HFF-Myc (cell line): Measurements from ENCODE around the gene NACA2.

Experiments used
- DNase-seq: peaks from one replicate; pipeline ENCODE4 v3.0.0-alpha.2; 2011; ENCODE audit warnings: low read depth; ENCODE audit errors: extremely low read depth
- H3K4me3 ChIP-seq: replicated peaks from 2 replicates; pipeline ENCODE4 v1.5.1; 2011; ENCODE audit warnings: low read depth, mild to moderate bottlenecking, control low read depth, low read length
- TF ChIP-seq, protein P1 (sequence below): IDR thresholded peaks from 2 replicates; pipeline ENCODE4 v1.5.1; 2012; ENCODE audit warnings: mild to moderate bottlenecking, low read depth, low read length, control low read depth; ENCODE audit errors: missing control alignments

Gene NACA2

GRCh38 chr17:61591018-61591417 is at the start of gene NACA2:
Gene NACA2, minus strand, starts transcription at chr17:61591219. Its CDS starts 39 bp downstream, at chr17:61591180.
- TF ChIP-seq, protein P1, sequence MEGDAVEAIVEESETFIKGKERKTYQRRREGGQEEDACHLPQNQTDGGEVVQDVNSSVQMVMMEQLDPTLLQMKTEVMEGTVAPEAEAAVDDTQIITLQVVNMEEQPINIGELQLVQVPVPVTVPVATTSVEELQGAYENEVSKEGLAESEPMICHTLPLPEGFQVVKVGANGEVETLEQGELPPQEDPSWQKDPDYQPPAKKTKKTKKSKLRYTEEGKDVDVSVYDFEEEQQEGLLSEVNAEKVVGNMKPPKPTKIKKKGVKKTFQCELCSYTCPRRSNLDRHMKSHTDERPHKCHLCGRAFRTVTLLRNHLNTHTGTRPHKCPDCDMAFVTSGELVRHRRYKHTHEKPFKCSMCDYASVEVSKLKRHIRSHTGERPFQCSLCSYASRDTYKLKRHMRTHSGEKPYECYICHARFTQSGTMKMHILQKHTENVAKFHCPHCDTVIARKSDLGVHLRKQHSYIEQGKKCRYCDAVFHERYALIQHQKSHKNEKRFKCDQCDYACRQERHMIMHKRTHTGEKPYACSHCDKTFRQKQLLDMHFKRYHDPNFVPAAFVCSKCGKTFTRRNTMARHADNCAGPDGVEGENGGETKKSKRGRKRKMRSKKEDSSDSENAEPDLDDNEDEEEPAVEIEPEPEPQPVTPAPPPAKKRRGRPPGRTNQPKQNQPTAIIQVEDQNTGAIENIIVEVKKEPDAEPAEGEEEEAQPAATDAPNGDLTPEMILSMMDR: no peak
- DNase-seq: no peak
- no peak within 1 kb of the TSS for H3K4me3 ChIP-seq

DNA sequence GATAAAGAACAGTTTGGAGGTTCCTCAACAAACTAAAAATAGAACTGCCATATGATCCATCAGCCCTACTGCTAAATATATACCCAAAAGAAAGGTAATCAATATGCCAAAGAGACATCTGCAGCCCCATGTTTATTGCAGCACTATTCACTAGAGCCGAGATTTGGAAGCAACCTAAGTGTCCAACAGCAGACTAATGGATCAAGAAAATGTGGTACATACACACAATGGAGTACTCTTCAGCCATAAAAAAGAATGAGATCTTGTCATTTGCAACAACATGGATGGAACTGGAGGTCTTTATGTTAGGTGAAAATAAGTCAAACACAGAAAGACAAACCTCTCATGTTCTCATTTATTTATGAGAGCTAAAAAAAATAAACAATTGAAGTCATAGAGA is 48.8 kb upstream of the NACA2 start:
- DNase-seq: no peak
- TF ChIP-seq, protein P1: no peak
- no peak overlapping the region for H3K4me3 ChIP-seq

- H3K4me3 ChIP-seq: no peak overlapping the region
- DNase-seq: no peak
- TF ChIP-seq, protein P1: no peak
Observed at GRCh38 chr17:61638087-61638486, 47.1 kb upstream of the NACA2 start.

DNA sequence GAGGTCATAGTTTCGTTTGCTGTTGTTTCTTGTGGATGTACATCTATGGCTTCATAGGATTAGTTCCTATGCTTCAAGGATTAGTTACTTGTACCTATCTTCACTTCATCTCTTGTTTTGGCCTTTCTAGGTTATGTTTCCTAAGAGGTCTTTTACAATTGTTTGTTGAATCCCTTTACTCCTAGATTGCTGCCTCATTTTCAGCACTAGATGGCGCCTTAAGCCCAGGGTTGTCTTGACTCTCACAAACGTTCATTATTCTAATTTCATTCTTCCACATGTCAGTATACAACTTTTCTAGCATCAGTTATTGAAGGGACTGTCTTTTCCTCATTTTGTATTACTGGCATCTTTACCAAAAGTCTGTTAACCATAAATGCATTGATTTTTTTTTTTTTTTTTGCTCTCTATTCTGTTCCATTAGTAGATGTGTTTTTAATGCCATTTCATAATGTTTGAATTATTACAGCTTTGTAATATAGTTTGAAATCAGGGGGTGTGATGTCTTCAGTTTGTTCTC is 45.0 kb upstream of the NACA2 start:
- TF ChIP-seq, protein P1: peak; percentile 80
- peak; percentile 41 for DNase-seq
- no peak overlapping the region for H3K4me3 ChIP-seq

DNA sequence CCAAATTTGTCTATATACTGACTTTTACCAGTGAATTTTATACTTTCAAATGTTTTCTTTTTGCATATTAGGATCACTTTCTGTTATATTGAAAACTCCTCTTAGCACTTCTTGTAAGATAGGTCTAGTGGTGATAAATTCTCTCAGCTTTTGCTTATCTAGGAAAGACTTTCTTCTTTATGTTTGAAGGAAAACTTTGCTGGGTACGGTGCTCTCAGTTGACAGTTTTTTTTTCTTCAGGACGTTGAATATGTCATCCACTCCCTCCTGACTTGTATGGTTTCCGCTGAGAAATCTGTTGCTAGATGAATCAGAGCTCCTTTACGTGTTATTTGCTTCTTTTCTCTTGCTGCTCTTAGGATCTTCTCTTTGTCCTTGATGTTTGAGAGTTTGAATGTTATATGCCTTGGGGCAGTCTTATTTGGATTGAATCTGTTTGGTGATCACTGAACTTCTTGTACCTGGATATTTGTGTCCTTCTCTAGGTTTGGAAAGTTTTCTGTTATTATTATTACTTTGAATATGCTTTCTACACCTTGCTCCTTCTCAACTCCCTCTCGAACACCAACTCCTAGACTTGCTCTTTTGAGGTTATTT is 44.0 kb upstream of the NACA2 start:
- no peak for DNase-seq
- no peak overlapping the region for H3K4me3 ChIP-seq
- TF ChIP-seq, protein P1: no peak

GRCh38 chr17:61634011-61634539 is 43.1 kb upstream of the NACA2 start:
- DNase-seq: no peak
- H3K4me3 ChIP-seq: no peak overlapping the region
- TF ChIP-seq, protein P1: no peak
